ENCODE measurements around the gene DDX59.

GRCh38 chr1:200676829-200677228 is 7.1 kb upstream of the DDX59 start:
- TF ChIP-seq, protein P1, sequence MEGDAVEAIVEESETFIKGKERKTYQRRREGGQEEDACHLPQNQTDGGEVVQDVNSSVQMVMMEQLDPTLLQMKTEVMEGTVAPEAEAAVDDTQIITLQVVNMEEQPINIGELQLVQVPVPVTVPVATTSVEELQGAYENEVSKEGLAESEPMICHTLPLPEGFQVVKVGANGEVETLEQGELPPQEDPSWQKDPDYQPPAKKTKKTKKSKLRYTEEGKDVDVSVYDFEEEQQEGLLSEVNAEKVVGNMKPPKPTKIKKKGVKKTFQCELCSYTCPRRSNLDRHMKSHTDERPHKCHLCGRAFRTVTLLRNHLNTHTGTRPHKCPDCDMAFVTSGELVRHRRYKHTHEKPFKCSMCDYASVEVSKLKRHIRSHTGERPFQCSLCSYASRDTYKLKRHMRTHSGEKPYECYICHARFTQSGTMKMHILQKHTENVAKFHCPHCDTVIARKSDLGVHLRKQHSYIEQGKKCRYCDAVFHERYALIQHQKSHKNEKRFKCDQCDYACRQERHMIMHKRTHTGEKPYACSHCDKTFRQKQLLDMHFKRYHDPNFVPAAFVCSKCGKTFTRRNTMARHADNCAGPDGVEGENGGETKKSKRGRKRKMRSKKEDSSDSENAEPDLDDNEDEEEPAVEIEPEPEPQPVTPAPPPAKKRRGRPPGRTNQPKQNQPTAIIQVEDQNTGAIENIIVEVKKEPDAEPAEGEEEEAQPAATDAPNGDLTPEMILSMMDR (conservative IDR thresholded peaks at IDR 0.05; ENCODE audit: low read depth, low read length) = no peak
- no peak for TF ChIP-seq EZH2 (IDR thresholded peaks at IDR 0.05; ENCODE audit: low read length, unreplicated experiment)

Measured in PC-3 (cell line).